GM18861 (cell line): ENCODE measurements around the gene ASGR2.

Experiments
- ATAC-seq: cut with Tn5 transposase; IDR thresholded peaks from one replicate; pipeline ENCODE4 v1.9.1; 2021; ENCODE audit not compliant: unreplicated experiment

Gene ASGR2

DNA sequence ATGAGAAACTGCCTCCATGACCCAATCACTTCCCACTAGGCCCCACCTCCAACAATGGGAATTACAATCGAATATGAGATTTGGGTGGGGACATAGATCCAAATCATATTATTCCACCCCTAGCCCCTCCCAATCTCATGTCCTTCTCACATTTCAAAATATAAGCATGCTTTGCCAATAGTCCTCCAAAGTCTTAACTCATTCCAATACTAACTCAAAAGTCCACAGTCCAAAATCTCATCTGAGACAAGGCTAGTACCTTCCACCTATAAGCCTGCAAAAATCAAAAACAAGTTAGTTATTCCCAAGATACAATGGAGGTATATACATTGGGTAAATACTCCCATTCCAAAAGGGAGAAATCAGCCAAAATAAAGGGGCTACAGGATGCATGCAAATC lies 47.4 kb downstream of the ASGR2 start:
- no peak for ATAC-seq

DNA sequence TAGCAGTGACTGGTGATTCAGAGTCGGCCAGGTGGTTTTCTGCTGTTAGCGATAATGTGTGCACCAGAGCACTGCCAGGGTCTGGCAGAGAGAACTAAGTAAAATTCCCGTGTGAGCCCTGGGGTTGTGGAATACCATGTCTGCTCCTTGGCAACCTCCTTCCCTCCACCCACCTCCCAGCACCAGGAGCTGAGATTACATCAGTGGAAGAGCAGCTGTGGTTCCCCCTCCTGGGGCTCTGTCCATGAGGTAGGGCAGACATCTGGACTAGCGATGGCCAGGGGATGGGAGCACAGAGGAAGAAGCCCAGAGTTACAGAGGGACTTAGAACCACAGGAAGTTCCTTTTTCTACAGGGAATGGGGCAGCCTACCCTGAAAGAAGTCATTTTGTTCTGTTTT lies 50.4 kb downstream of the ASGR2 start:
- no peak for ATAC-seq

DNA sequence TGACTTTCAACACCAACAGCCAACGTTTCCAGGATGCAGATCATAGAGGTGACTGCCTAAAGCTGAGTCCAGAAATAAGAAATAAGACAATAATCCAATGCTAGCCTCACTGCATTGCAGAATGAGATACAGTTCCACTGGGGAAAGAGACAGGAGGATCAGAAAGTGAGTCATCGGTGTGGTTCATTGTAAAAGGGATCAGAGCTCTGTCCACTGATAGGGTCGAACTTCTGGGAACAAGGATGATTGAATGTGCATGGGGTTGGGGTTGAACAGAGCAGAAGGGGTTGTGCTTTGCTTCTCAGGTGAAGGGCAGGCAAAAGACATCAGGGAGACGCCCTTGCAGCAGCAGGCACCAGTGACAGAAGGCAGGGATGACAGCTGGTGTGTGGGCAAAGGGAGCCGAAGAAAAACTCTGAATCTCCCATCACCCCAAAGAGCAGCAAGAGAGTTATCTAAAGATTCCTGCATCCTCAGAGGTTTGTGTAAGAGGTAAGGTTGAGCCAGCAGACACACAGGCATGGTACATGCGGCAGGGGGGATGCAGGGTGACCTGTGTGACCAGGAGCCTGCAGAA lies 51.0 kb downstream of the ASGR2 start:
- ATAC-seq = no peak

DNA sequence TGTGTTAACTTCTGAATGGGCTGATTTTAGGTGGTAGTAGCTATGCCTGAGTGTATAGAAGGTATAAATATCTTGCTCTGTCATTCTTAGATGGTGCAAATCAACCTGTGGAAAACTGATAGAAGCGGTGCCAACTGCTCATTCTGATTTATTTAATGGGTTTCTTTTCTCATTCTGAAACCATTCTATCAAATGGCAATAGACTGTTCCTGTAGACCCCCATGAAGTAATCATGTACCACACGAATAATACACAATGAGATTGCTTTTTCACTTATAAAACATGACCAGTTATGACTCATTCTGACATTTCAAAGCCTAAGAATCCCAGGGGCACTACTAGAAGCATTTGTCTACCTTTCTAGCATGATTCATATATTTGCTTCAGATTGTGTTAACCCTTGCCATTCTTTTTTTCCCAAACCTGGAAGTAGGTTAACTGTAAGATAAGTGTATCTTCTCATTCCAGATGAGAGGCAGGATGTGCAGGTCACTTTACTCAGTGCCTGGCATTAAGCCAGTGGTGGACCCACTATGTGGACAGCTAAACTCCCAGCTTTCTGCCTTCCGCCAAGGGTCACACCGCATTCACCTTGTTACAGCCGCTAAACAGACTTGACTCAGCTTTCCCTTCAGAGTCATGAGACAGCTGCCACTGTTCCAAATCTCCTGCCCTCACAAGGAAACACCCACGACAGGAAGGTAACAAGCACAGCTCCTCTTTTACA lies 54.3 kb downstream of the ASGR2 start:
- ATAC-seq = no peak

DNA sequence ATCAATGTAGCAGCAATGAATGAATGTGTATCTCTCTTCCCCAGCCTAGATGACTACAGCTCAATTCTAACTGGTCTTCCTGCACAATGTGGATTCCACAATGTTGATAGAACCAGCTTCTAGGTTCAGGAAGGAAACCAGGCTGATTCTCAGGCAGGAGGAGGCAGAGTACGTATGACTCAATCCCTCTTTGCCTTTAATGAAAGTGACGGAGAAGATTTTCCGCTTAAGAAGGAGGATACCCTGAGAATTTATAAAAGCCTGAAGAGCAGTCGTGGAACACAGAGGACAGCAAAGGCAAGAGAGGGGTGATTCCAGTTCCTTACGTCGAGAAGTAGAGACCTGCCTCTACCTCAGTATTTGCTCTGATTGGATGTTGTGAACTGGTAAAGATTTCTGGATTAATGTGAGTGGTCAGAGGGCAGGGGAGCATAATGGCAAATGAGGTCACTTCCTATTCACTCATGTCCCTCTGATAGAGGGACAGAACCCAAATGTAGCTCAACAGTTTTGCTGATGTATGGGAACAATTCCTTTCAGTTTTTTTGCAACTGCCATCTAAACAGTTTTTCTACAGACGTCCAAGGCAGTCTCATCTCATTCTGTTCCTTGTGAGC lies 55.7 kb downstream of the ASGR2 start:
- ATAC-seq = no peak

DNA sequence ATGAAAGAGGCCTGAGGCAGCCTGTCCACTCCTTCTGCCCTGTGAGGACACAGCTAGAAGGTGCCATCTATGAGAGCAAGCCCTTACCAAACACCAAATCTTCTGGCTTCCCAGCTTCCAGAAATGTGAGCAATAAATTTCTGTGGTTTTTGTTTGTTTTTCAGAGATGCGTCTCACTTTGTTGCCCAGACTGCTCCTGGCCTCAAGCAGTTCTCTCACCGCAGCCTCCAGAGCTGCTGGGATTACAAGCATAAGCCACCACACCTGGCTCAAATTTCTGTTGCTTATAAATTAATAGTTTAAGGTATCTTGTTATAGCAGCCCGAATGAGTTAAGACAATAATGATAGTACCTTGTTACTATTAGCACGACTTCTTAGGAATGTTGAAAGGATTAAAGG lies 58.2 kb downstream of the ASGR2 start:
- no peak for ATAC-seq
